AG09309 (cell line): ENCODE results near the gene ARNT2.

Experiments
- DNase-seq: peaks from one replicate; pipeline ENCODE4 v3.0.0-alpha.2; 2010; ENCODE audit warnings: low read depth
- H3K4me3 ChIP-seq: 2 replicates; pipeline ENCODE4 v1.5.1; 2011; ENCODE audit warnings: mild to moderate bottlenecking, low read depth, low read length, moderate library complexity; ENCODE audit not compliant: control insufficient read depth
- CTCF ChIP-seq: IDR thresholded peaks from 2 replicates; pipeline ENCODE4 v1.5.1; 2011; ENCODE audit warnings: mild to moderate bottlenecking, low read depth, low read length, inconsistent platforms; ENCODE audit not compliant: insufficient read depth, control insufficient read depth; ENCODE audit errors: missing control alignments

ARNT2 gene

DNA sequence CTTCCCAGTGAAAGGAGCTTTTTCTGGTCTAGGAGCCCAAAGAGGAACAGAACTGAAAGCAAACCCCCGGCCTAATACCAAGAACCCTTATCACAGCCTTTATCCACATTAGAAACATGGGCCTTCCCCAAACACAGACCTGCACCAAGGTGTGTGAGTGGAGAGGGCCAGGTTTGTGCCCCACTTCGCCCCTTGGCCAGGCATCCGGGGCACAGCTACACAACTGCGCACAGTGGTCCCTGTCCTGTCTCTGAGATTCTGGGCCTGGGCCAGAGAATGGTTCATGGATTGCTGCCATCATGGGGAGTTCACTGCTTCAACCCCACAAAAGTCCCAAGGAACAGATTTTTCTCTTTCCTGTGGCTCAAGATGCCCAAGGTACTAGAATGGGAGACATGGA lies 165.5 kb downstream of the ARNT2 start:
- no peak for DNase-seq
- TF ChIP-seq CTCF, result no peak
- H3K4me3 ChIP-seq, result no peak overlapping the region

GRCh38 chr15:80570553-80570952 lies 166.4 kb downstream of the ARNT2 start:
- H3K4me3 ChIP-seq, result no peak overlapping the region
- no peak for TF ChIP-seq CTCF
- no peak for DNase-seq

- H3K4me3 ChIP-seq, result no peak overlapping the region
- no peak for DNase-seq
- TF ChIP-seq CTCF, result no peak
Measured at GRCh38 chr15:80572337-80572736, 168.2 kb downstream of the ARNT2 start.

DNA sequence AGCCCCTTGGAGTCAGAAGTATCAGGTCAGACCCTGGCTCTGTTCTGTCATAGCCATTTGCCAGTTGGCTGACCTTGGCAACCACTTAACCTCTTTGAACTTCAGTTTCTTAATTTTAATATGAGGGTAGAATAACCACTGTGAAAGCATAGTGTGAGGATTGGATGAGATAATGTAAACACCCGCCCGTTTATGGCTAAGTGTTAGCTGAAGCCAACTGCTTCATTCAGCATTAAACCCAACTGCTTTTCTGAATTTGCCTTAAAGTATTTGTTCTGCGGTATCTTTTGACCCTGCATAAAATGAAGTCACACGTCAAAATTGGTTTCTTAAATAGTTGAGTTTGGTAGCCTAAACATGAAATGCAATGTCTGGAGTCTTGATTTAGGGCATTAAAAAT lies 169.4 kb downstream of the ARNT2 start:
- TF ChIP-seq CTCF, result no peak
- DNase-seq, result no peak
- no peak overlapping the region for H3K4me3 ChIP-seq

DNA sequence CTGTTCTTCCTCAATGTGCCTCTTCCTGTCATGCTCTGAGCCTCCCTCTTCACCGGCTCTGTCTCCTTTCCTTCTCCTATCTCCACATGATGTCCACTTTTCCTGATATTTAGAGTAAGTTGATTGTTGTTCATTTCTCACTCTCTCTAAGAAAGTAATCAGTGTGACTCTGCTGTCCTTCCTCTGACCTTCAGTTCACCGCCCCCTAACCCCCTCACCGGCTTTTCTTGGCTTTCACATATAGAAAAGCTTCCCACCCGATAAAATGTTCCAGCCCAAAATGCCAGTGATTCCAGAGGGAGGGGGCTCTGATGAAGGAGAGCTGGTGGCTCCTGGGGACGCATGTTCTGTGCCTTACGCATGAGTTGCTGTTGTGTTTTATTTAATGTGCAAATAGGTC lies 170.4 kb downstream of the ARNT2 start:
- no peak overlapping the region for H3K4me3 ChIP-seq
- no peak for DNase-seq
- no peak for TF ChIP-seq CTCF

DNA sequence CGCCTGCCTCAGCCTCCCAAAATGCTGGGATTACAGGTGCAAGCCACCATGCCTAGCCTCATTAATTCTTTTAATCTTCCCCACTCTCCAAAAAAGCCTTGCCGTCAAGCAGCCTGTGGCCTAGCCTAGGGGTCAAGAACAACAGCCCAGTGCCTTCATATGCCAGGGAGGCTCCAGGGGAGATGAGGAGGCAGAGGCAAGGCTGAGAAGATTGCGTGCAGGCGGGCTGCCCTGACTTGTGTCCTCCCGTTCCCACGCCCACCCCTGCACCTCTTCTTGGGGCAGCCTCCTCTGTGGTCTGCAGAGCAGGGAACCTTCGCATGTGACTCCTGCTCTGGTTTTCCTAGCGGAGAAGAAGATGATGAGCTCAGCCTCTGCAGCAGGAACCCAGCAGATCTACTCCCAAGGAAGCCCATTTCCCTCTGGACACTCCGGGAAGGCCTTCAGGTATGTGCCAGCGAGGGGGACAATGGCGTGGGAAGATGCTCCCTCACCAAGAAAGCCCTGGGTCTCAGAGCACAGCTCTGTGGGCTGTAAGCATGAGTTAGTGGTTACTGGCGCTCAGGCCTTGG lies 172.4 kb downstream of the ARNT2 start:
- no peak for DNase-seq
- TF ChIP-seq CTCF, result no peak
- no peak overlapping the region for H3K4me3 ChIP-seq
